ENCODE measurements around the gene TTLL10.

TTLL10 gene

DNA sequence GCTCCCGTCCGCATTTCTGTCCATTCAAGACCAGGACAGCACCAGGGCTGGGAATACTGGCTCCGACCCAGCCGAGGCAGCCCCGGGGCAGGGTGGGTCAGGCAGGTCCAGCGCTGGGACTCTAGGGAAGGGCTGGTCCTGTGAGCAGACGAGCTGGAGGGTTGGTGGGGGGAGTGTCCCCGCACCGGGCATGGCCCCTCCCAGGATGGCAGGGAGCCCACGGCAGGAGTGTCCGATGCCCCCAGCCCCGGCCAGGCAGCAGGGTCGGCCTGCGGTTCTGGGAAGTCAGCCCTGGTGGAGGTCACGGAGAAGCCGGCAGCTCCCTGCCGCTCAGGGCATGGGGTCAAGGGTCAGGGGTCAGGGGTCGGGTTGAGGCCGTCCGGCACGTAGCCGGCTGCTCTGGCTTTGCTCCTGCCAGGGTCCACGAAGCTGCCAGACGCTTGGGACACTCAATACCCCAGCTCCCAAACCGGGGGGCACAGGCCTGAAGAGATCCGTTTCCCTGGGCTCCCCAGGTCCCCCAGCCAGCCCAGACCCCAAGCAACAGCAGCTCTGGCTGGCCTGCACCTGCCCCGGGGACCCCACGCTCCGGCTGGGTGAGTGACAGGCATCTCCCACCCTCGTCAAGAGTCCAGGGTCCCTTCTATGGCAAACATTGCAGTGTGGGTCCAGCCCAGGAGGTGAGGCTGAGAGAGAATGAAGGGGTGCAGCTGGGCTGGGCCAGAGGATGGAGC lies 66.1 kb downstream of the TTLL10 start:
- no peak for DNase-seq

GRCh38 chr1:1240348-1240732 lies 66.7 kb downstream of the TTLL10 start:
- no peak for DNase-seq

- DNase-seq, result no peak
These were observed 67.3 kb downstream of the TTLL10 start for GRCh38 chr1:1240822-1241587.

DNA sequence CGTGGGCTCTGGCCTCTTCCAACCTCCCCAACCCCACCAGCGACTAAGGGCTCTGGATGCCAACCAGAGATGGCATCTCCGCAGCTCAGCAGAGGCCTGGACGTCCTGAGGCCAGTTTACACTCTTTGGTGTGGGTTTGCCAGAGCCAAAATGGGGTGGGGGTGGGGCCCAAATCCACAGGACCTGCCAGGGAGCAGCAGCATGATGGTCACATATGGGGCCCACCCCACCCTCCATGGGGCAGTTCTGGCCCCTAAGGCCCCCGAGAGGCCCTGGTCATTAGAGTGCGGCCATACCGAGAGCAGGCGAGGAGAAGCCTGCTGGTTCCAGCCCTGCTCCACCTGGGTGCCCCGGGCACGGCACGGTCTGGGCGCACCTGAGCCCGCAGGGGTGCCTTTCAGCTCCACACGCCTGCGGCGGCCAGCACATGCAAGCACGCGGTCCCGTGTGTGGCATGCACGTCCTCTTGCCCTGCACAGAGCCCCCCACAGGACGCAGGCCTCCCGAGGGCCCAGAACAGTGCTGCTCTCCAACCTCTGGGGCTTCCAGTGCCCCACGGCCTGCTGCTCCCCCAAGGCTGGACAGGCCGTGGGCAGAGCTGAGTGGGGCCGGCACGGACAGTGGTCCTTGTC lies 68.0 kb downstream of the TTLL10 start:
- no peak for DNase-seq

DNA sequence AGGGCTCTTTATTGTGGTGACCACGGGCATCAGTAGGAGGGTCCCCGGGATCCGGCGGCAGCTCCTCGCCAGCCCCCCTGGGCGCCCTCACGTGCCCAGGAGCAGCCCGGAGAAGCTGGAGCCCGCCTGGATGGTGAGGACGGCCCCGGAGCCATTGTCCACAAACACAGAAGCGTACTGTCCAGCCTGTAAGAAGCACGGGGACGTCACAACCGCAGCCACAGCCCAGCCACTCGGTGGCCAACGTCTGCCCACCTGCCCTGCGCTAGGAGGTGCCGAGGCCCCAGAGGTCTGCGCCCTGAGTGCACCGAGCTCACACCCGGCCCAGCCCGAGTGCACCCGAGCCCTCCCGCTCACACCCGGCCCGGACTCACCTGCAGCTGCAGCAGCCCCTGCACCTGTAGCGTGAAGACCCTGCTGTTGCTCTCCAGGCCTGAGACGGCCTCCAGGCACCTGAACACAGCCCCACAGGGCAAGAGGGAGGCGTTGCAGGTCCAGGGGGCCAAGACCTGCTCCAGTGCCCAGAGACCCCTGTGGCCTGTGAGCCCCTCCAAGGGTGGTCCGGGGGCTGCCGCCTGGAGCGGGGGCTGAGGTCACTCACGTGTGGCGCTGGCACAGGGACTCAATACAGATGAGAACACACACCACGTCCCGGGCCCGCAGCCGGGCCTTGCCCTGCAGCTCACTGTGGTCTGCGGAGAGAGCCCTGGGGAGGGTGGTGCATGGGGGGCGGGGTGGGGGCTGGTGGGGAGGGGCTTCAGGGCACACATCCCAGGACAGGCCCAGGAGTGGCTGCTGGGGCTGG lies 69.0 kb downstream of the TTLL10 start:
- DNase-seq, result no peak

GRCh38 chr1:1243266-1243660 lies 69.6 kb downstream of the TTLL10 start:
- no peak for DNase-seq

GRCh38 chr1:1243807-1244191 lies 70.1 kb downstream of the TTLL10 start:
- DNase-seq, result no peak

DNA sequence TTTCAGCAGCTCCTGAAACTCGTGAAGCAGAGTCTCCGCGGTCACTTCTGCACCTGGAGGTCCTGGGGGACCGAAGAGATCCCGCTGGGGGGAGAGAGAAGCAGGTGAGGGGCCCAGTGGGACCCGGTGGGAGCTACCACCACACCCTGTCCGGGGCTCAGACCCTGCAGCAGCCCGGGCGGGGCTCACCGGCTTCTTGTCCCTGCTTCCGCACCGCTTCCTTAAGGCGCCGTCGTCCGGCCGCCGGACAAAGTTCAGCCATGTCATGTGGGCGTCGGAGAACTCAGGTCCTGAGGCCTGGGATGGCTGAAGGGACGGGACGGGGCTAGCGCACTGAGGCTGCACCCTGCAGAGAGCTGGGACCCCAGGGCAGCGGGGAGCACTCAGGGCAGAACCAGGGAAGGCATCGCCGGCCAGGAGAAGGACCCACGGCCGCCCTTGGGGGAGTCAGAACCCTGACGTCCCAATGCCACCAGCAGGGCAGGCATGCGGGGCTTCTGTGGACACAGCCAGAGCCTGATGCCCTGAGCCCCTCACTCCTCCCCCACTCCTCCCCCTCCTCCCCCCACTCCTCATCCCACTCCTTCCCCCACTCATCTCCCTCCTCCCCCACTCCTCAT lies 70.6 kb downstream of the TTLL10 start:
- DNase-seq, result no peak

GRCh38 chr1:1245178-1245816 lies 71.6 kb downstream of the TTLL10 start:
- no peak for DNase-seq

GRCh38 chr1:1245817-1246576 lies 72.3 kb downstream of the TTLL10 start:
- DNase-seq, result no peak

DNA sequence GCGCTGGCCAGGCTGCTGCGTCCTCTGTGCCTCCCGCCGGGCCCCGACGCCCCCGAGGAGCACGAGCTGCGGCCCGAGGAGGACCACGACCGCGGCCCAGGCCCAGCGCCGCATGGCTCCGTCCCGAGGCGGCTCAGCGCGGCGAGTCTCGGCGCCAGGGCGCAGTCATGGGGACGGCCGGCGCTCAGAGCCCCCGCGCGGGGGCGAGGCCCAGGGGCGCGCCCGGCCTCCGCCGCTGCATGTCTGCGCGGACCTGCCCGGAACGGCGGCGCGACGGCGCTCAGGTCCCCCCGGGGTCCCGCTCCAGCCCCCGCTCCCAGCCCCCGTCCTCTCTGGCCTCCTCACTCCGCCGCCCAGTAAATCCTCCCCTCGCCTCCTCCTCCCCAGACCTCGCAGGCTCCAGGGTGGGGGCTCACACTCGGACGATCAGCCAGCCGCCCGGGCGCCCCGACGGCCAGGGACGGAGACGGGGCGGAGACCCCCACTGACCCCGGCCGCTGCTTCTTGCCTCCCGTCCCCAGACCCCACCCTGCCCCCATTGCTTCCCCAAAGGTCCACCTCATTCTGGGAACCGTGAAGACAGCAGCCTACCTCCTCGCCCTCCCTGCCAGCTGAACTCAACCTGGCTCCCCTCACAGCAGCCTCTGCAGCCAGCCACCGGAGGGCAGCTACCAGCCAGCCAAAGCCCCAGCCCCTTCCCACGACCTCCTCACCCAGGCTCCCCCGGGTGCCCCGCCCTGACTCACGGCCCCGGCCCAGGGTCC lies 73.1 kb downstream of the TTLL10 start, which contains the start of gene C1QTNF12:
C1QTNF12 (minus strand) TSS at position 146 of the 764 bp plus-strand sequence; CDS start at position 114, 32 bp downstream.
- DNase-seq, result no peak

DNA sequence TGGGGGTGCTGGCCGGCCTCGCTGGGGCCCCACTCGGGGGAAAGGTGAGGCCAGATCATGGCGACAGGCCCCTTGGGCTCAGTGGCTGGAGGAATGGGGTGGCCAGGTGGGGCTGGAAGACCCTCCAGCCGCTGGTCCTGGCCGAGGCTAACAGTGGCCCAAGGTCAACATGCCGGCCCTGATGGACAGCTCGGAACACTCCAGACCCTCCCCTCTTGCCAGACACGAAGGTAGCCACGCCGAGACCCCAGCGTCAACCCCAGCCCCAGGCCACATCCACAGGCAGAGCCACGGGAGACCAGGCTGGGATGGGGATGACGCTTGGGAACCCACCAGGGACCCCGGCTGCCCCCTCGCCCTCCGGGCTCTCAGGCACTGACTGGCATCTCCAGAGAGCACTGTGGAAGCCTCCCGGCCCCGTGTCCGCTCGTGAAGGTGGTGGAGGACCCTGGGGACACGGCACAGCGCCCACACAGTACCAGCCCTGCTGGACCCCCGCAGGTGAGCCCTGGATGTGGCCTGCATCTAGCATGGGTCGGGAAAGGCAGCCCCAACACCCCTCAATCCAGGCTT lies 73.7 kb downstream of the TTLL10 start:
- no peak for DNase-seq

All from NCI-H2081 treated with DMSO at 0.1 percent for 48 hours (cell line).